GM12873 (cell line): ENCODE data around the gene LRRTM3.

Source experiments
- CTCF ChIP-seq: IDR thresholded peaks from 2 replicates; pipeline ENCODE4 v1.5.1; 2012; ENCODE audit warnings: low read depth, mild to moderate bottlenecking, moderate library complexity, low read length, control low read depth; ENCODE audit not compliant: insufficient read depth; ENCODE audit errors: missing control alignments

Gene LRRTM3

GRCh38 chr10:66888237-66888636, 37.6 kb upstream of the LRRTM3 start:
- no peak for TF ChIP-seq CTCF

- no peak for TF ChIP-seq CTCF
Observed at GRCh38 chr10:66892871-66893270, 33.0 kb upstream of the LRRTM3 start.

- TF ChIP-seq CTCF, result no peak
Observed at GRCh38 chr10:66910671-66911070, 15.2 kb upstream of the LRRTM3 start.

GRCh38 chr10:66916030-66916429, 9.8 kb upstream of the LRRTM3 start:
- no peak for TF ChIP-seq CTCF

- TF ChIP-seq CTCF, result no peak
Observed at GRCh38 chr10:66917104-66917503, 8.7 kb upstream of the LRRTM3 start.

GRCh38 chr10:66919248-66919647, 6.6 kb upstream of the LRRTM3 start:
- TF ChIP-seq CTCF, result no peak

- TF ChIP-seq CTCF, result no peak
Observed at GRCh38 chr10:66924674-66925345, 1.0 kb upstream of the LRRTM3 start.
